Body of pancreas (tissue), 4 donors: ENCODE measurements around the gene MGAT5. TPM values are rescaled to one million over a fixed set of nuclear protein-coding genes. Genes with fewer than 3 reads are reported as not detected.
A peak's percentile ranks its signal among the peaks of the same experiment; 100 is the strongest.

Experiments used
- ATAC-seq: fragments of 150-250 bp; one replicate; pipeline ENCODE4 v1.9.1; 2016
- DNase-seq, 4 donors: peaks; one replicate each; pipeline ENCODE4 v3.0.0-alpha.2; 2019
- H3K27ac ChIP-seq, 4 donors: fragments of 200-600 bp; sonication (generic); 1 replicate in 3 of 4; 2 replicates in 1 of 4; pipeline versions ENCODE4 v1.5.1 to v1.6.1; 2016 to 2019; ENCODE audit warnings: mild to moderate bottlenecking in 1 of 4, mixed read lengths in 1 of 4, moderate library complexity in 1 of 4
- H3K27me3 ChIP-seq, 2 donors: fragments of 200-600 bp; sonication (generic); one replicate each; pipeline ENCODE4 v1.6.0; 2016; ENCODE audit warnings: mild to moderate bottlenecking in 1 of 2
- H3K36me3 ChIP-seq, 2 donors: fragments of 200-600 bp; sonication (generic); replicated peaks in 1 of 2; 2 replicates each; pipeline ENCODE4 v1.5.1; 2016; ENCODE audit warnings: low read depth in 2 of 2; ENCODE audit not compliant: insufficient read depth in 1 of 2
- H3K4me1 ChIP-seq: fragments of 200-600 bp; sonication (generic); one replicate; pipeline ENCODE4 v1.6.0; 2016
- H3K4me3 ChIP-seq, 2 donors: fragments of 200-600 bp; sonication (generic); 1 replicate in 1 of 2; 2 replicates in 1 of 2; pipeline ENCODE4 v1.5.1; 2016 to 2019
- H3K9me3 ChIP-seq, 3 donors: fragments of 200-600 bp; sonication (generic); 1 replicate in 2 of 3; 2 replicates in 1 of 3; pipeline ENCODE4 v1.5.1; 2016
- POLR2A ChIP-seq, 3 donors: fragments of 450-650 bp; IDR thresholded peaks; one replicate each; pipeline ENCODE4 v1.6.1; 2016; ENCODE audit warnings: antibody characterized with exemption in 3 of 3, mild to moderate bottlenecking in 2 of 3
- WGBS, 2 donors: methylation state at CpG; one replicate each; pipeline ENCODE4 v1.1.5; 2017; 5-methylcytosine and 5-hydroxymethylcytosine counted together
- intact Hi-C: fragments of 100-400 bp; cut with DNase I; formaldehyde crosslinking; loops from one replicate; pipeline ENCODE4 v1.15.1; 2023
- total RNA-seq, 2 donors: library from RNA; depleted of rRNA; stranded (reverse); fragments of >200 nt; gene quantifications; one replicate each; pipeline ENCODE4 v1.1.0, GENCODE V29; 2016
- TF ChIP-seq, protein P1 (sequence below), 7 experiments: fragments of 450-650 bp in 4 of 7; fragments of 200-600 bp in 3 of 7; sonication (generic) in 3 of 7; IDR thresholded peaks; one replicate each; pipeline ENCODE4 v1.5.1; 2016 to 2019; ENCODE audit warnings: antibody characterized with exemption in 7 of 7

The MGAT5 gene
- total RNA-seq, 2 donors from 2014 or later: 15.8 to 16.3 TPM

DNA sequence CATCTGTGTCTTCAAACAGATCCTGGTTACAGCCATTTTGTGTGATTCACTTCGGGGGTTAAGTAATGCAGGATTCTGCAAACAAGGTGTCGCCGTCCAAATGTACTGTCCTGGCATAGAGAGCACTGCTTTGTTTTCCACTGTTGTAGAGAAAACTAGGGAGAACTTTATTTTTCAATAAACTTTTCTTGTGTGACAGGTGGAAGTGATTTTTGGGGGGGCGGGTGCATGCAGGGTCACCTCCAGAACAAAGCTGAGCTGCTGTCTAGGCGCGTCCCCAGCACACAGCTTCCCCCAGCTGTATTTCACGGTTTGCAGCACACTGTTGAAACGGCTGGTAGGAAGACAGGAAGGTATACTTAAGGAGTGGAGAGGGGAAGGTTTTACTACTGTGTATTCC lies 200.6 kb downstream of the MGAT5 start:
- no peak for TF ChIP-seq POLR2A (IDR thresholded peaks at IDR 0.05)
- TF ChIP-seq, protein P1, sequence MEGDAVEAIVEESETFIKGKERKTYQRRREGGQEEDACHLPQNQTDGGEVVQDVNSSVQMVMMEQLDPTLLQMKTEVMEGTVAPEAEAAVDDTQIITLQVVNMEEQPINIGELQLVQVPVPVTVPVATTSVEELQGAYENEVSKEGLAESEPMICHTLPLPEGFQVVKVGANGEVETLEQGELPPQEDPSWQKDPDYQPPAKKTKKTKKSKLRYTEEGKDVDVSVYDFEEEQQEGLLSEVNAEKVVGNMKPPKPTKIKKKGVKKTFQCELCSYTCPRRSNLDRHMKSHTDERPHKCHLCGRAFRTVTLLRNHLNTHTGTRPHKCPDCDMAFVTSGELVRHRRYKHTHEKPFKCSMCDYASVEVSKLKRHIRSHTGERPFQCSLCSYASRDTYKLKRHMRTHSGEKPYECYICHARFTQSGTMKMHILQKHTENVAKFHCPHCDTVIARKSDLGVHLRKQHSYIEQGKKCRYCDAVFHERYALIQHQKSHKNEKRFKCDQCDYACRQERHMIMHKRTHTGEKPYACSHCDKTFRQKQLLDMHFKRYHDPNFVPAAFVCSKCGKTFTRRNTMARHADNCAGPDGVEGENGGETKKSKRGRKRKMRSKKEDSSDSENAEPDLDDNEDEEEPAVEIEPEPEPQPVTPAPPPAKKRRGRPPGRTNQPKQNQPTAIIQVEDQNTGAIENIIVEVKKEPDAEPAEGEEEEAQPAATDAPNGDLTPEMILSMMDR (IDR thresholded peaks at IDR 0.05): no peak
- Histone ChIP-seq H3K9me3 (no peaks in the 10 kb centered on the region), H3K27me3 (no peaks in the 10 kb centered on the region), H3K36me3 (no peaks in the 10 kb centered on the region), H3K4me1 (peaks cover 25% of the 10 kb centered on the region), H3K27ac (peak overlapping the region in 1 of 4 donors; percentile 40), H3K4me3 (no peak overlapping the region)
- ATAC-seq: no peak
- intact Hi-C loops: loop anchor here (10.0 kb wide), 1 partner anchor 450 kb away; no protein-coding TSS in a partner anchor
- peak in 1 of 4 donors; percentile 6 for DNase-seq
- WGBS, 2 donors: 71 to 75% methylated on average over 8 of the region's 8 CpGs

DNA sequence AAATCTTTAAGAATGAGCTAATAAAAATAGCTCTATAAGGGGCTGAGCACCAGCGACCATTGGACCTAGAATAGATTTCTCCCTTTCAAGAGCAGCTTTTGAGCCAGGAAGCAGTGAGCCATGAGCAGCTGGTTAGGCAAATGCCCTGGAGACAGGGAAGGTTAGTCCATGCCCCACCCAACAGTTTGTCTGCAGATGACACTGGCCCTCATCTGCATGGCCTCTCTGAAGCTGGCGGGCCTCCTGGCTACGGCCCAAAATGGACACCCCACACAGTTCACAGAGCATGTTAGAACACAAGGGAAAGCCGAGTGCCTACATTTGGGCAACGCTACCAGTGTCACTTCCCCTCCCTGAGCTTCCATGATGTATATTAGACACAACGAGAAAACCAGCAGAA lies 201.1 kb downstream of the MGAT5 start:
- no peaks in the 10 kb centered on the region for H3K9me3 ChIP-seq
- no peak overlapping the region for H3K4me3 ChIP-seq
- no peaks in the 10 kb centered on the region for H3K27me3 ChIP-seq
- no peaks in the 10 kb centered on the region for H3K36me3 ChIP-seq
- no peak for TF ChIP-seq POLR2A (IDR thresholded peaks at IDR 0.05)
- TF ChIP-seq, protein P1 (IDR thresholded peaks at IDR 0.05): no peak
- DNase-seq (no peak), ATAC-seq (no peak)
- intact Hi-C loops: loop anchor here (10.0 kb wide), 1 partner anchor 450 kb away; no protein-coding TSS in a partner anchor
- 67 to 86% methylated on average over 6 of the region's 6 CpGs for WGBS, 2 donors
- peak overlapping the region in 1 of 4 donors; percentile 40 for H3K27ac ChIP-seq
- peaks cover 20% of the 10 kb centered on the region for H3K4me1 ChIP-seq

DNA sequence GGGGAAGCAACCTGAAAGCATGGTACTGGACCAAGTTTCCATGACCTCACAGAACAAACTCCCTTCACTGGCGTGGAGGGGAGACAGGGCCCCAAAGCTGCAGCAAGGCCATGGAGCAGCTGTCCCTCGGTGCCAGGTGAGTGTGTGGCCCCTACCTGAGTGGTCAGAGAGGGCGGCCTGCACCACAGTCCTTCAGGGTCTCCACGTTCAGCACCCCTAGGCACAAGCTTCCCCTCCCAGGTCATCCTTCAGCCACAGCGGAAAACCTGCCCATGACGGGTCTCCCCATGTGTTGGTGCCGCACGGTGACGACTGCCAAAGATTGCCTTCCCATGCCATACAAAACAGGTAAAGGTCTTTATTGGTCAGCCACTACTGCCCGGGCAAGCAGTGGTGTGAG lies 201.6 kb downstream of the MGAT5 start:
- H3K4me1 ChIP-seq: peaks cover 18% of the 10 kb centered on the region
- no peaks in the 10 kb centered on the region for H3K27me3 ChIP-seq
- DNase-seq: no peak
- no peaks in the 10 kb centered on the region for H3K9me3 ChIP-seq
- H3K36me3 ChIP-seq: no peaks in the 10 kb centered on the region
- intact Hi-C loops: loop anchor here (10.0 kb wide), 1 partner anchor 449 kb away; no protein-coding TSS in a partner anchor
- no peak overlapping the region for H3K27ac ChIP-seq
- no peak overlapping the region for H3K4me3 ChIP-seq
- no peak for ATAC-seq
- TF ChIP-seq, protein P1 (IDR thresholded peaks at IDR 0.05): no peak
- no peak for TF ChIP-seq POLR2A (IDR thresholded peaks at IDR 0.05)
- 78 to 83% methylated on average over 4 to 10 of the region's 10 CpGs for WGBS, 2 donors

DNA sequence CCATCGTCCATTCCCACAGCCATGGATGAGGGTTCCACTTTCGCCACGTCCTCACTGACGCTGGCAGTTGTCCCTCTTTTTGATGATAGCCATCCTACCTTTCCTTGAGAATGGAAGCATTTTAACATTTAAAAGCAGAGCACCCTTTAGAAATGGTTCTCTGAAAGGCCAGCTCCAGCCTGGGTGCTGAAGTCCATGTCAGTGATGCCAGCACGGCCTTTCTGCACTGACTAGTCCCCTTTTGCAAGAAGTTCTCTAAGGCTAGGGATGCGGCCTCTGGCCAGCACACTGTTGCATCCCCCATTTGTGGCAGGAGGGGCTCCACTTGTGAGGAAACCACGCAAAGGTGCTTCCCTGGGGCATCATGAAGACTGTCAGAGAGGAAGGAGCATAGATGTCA lies 203.5 kb downstream of the MGAT5 start:
- intact Hi-C loops: loop anchor here (10.0 kb wide), 1 partner anchor 447 kb away; no protein-coding TSS in a partner anchor

More for the DNA sequence above, 203.5 kb downstream of the MGAT5 start:
- Histone ChIP-seq H3K27ac (peak overlapping the region in 3 of 4 donors; percentile 12 to 40 (median 20)), H3K36me3 (no peaks in the 10 kb centered on the region), H3K27me3 (no peaks in the 10 kb centered on the region), H3K9me3 (no peaks in the 10 kb centered on the region), H3K4me1 (peaks cover 17% of the 10 kb centered on the region), H3K4me3 (no peak overlapping the region)
- DNase-seq (peak in 1 of 4 donors; percentile 6), ATAC-seq (no peak)
- WGBS, 2 donors: 94 to 95% methylated on average over 7 of the region's 7 CpGs
- TF ChIP-seq POLR2A (IDR thresholded peaks at IDR 0.05): no peak
- TF ChIP-seq, protein P1 (IDR thresholded peaks at IDR 0.05): no peak
